ENCODE data around the gene CCDC158.
"Not testable (repeated sequence)": the region's sequence is repeated elsewhere in the genome, so short reads cannot be mapped to it uniquely, and the experiment has no call there.

Gene CCDC158

GRCh38 chr4:76420762-76421581, at the start of gene CCDC158:
Gene CCDC158 (minus strand): TSS chr4:76421141. CDS start chr4:76403207, 17,934 bp downstream.
- no peak for DNase-seq

- no peak for DNase-seq
These were observed 49.6 kb upstream of the CCDC158 start for GRCh38 chr4:76470532-76470931.

DNA sequence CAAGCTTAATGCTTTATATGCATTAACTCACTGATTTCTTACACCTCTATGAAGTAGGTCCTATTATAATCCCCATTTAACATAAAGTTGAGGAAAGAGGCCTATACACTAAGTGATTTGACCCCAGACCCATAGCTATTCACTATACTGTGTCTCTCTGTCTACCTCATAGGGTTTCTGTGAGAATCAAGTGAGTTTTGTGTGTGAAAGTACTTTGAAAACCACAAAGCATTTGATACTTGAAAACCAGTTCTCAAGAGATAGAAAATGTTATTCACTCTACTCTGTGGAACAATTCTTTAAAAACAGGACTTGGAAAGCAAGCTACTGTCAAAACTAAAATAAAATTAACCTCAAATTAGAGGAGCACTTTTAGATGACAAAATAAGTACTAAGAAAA, 49.1 kb upstream of the CCDC158 start:
- DNase-seq = no peak

GRCh38 chr4:76463568-76463967, 42.6 kb upstream of the CCDC158 start:
- no peak for DNase-seq

DNA sequence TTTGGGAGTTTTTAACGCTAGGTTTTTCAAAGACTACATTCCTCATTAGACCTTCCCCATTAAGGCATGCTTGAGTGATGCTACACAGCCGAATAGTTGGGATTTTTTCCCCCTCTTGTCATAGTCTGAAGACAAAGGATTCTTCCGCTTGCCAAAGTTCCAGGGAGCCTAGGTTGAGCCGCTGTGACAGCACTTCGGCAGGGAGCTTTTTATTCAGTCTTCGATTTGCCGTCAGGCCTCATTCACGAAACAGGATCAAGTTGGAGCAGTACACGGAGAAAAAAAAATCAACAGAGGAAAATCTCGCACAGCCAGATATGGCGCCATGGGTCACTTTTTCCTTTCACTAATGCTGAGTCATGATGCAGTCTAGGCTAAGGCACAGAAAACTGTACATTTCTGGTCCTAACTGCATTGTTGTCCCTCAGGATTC, 38.4 kb upstream of the CCDC158 start:
- DNase-seq = no peak

DNA sequence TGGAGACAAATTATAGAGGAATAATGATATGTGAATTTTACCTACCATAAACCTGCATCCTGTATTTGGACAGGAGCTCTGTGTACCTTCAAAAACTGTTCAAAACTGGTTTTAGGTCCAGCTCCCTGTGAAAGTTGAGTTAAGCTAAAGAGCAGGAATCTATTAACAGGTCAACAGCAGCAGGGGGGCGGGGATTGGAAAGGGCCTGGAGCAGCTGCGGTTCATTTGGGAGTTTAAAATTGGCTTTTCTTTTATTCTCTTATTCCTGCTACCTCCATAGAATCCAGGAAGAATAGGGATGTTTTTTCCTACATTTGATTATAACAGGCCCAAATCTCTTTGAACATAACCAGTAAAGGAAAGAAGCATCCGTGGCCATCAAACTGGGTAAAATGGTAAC, 37.9 kb upstream of the CCDC158 start:
- no peak for DNase-seq

- DNase-seq = no peak
These were observed 37.4 kb upstream of the CCDC158 start for GRCh38 chr4:76458297-76458696.

GRCh38 chr4:76457885-76458284, 36.9 kb upstream of the CCDC158 start:
- no peak for DNase-seq

DNA sequence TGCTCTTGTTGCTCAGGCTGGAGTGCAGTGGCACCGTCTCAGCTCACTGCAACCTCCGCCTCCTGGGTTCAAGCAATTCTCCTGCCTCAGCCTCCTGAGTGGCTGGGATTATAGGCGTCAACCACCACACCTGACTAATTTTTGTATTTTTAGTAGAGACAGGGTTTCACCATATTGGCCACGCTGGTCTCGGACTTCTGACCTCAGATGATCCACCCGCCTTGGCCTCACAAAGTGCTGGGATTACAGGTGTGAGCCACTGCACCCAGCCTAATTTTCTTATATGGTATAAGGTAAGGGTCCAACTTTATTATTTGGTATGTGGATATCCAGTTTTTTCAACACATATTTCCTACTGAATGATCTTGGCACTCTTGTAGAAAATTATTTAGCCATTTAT, 33.1 kb upstream of the CCDC158 start:
- not testable (repeated sequence) for DNase-seq

GRCh38 chr4:76453232-76453631, 32.3 kb upstream of the CCDC158 start:
- DNase-seq = no peak

- DNase-seq = no peak
These were observed 28.9 kb upstream of the CCDC158 start for GRCh38 chr4:76449833-76450232.

DNA sequence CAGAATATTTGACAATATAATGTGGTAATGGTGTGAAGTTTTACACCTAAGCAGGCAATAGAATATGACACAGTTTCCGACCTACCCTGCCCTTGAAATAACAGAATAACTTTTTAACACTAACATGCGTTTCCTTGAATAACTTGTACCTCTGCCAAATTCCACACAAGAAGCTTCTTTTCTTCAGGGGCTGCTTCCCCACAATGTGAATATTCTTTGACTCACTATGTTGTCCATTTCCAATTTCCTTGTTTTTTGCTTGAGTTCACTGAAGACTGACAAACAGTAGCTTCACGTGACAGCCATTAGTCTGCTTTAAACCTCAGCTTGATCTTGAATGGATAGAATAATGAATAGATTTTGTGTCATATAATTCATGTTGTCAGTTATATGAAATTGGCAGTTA, 28.4 kb upstream of the CCDC158 start:
- DNase-seq = no peak

GRCh38 chr4:76448211-76448610, 27.3 kb upstream of the CCDC158 start:
- DNase-seq = no peak

GRCh38 chr4:76447393-76447851, 26.5 kb upstream of the CCDC158 start:
- no peak for DNase-seq

- no peak for DNase-seq
These were observed 25.0 kb upstream of the CCDC158 start for GRCh38 chr4:76445911-76446310.

DNA sequence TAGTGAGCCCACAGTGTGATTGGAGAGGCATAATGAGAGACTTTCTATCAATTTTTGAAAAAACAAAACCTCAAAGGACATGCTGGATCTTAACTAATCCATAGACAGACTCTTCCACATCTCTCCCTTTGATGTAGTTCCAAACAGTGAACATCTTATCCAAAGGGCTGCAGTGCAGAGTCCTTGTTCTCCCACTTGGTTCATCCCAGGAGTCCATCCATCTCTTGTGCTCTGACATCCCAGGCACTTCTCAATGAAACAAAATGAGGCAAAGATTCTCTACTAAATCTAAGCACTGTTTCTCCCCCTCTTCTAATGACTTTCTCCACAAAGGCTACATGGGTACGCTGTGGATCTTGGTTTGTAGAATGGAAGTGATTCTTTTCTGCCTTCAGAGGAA, 22.4 kb upstream of the CCDC158 start:
- no peak for DNase-seq

DNA sequence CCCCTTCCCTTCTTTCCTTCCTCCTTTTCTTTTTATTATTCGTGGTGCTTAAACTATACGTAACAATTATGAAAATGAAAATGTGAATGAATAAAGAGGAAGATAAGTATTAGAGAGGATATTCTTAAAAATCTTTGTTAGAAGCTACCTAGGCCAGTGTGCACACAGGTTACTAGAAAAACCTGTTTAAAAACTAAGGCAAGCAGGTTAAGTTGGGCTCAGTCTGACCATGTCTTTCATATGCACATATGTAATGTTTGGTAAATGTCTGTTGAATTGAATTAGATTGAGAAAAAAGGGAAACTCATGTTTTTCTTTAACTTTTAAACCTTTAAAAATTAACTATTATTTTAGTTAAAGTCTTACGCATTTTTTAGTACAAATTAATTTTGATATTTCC, 21.9 kb upstream of the CCDC158 start:
- DNase-seq = no peak

DNA sequence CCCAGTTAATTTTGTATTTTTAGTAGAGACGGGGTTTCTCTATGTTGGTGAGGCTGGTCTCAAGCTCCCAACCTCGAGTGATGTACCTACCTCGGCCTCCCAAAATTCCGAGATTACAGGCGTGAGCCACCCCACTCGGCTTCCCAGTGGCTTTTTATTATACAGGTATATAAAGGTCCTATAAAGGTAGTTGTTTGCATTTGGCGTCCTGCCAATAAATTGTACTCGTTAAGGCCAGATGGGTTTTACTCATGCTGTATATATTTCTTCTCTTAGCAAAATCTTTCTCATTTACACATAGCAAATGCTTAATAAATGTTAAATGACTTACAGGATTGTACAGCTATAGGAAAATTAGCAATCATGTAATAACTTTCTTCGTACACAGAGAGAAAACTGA, 20.9 kb upstream of the CCDC158 start:
- no peak for DNase-seq

DNA sequence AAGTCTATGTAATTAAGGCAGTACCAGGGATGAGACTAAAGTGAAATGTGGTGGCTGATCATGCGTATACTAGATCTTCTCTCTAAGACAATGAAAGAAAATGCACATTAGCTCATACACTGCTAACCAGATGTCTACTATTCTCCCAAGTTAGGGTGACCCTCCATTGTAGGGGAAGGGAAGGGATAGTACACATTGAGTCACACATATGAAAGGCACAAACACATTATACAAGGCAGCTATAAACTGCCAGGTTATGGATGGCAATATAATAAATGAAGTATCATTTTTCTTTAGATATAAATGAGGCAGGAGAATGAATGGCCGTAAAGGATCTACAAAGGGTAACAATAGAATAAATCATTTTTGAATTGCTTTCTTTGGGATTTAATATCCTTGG, 18.6 kb upstream of the CCDC158 start:
- no peak for DNase-seq

- no peak for DNase-seq
These were observed 14.8 kb upstream of the CCDC158 start for GRCh38 chr4:76435528-76436319.

DNA sequence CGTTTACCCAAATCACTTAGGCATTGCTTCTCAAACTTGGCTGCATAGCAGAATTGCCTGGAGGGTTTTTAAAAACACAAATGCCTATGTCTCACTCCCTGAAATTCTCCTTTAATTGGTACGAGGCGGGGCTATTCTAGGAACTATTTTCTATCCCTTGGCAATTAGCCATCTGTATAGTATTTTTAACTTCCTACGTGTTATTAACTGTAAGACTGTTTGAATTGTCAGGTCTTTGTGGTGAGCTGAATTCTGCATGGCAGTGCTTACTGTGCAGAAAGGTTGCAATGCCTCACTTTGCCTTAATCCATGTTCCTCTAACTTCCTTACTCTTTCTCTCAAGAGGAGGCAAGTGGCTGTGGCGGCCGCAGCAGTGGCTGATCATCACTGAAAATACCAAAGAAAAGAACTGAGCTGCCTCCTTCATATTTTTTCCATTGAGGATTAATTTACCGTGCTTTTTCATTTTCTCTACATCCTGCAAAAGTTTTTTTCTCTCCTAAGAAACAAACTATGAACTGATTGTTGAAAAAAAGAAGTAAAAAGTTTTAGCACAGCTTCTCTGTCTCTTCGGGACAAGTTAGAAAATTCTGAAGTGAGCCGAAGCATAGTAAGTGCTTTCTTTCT, 14.1 kb upstream of the CCDC158 start, which contains the start of gene SHROOM3:
Gene SHROOM3 (plus strand): TSS at position 329 of the 627 bp plus-strand sequence. CDS start 824 bp downstream, outside the sequence.
- DNase-seq = no peak

- peak; percentile 39 for DNase-seq
These were observed 9.8 kb upstream of the CCDC158 start for GRCh38 chr4:76430519-76431388.

All from NCI-H774 (cell line).